DMS114 treated with DMSO at 0.1 percent for 48 hours (cell line): ENCODE measurements around the gene TNNT2.

Experiments used
- DNase-seq: peaks from one replicate; lab custom pipeline; 2025; ENCODE audit not compliant: unreplicated experiment; lab: John Stamatoyannopoulos, UW

Gene TNNT2

DNA sequence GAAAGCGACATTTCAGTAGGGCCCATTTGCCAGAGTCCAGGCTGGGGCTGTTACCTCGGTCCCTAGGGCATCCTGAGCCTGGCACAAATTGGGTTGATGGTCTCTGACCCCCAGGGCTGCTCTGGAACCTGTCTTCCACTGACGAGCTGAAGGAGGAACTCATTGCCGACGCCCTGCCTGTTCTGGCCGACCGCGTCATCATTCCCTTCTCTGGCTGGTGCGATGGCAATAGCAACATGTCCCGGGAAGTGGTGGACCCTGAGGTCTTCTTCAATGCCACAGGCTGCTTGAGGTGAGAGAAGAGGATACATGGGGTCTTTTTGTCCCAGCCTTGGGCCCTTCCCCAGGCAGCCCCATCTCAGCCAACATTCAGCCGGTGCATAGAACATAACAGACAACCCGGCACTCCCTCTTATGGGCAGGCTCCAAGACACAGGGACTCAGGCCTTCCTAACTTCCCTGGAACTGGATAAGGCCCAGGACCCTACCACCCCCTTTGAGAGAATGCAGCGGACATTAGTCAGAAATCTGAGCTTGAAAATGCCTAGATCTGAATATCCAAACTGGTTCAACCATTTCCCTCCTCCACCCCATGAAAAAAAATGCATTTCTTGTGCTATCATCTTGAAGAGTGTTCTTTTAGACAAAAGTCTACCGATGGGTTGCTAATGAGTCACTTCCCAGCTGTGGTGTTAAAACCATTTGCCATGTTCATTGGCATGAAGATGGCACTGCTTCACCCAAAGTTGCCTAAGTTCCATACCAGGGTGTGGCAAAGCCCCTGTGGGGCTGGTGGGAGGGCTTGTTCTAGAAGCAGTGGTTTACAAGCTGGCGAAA, 58.8 kb downstream of the TNNT2 start:
- DNase-seq: no peak

DNA sequence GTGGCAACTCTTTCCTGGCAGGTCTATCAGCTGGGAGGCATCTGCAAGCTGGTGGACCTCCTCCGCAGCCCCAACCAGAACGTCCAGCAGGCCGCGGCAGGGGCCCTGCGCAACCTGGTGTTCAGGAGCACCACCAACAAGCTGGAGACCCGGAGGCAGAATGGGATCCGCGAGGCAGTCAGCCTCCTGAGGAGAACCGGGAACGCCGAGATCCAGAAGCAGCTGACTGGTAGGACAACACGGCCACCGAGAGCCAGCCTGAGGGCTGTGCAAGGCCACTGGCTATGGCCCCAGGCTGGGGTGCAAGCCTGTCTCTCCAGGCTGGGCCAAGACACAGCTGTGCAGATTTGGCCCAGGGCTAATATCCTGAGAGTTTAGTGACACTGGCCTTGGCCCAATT, 59.9 kb downstream of the TNNT2 start:
- no peak for DNase-seq

DNA sequence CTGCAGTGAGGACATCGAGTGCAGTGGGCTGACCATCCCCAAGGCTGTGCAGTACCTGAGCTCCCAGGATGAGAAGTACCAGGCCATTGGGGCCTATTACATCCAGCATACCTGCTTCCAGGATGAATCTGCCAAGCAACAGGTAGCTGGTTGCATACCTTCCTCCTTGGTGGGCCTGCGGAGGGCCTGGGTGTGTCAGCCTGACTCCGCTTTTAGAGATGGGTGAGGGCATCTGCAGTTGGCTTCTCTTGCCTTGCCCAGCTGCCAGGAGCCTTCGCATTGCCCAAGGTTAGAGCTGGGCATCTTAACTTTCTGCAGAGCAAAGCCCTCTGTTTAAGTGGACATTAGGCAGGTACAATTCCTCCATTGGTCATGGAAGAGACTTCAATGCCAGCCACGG, 60.9 kb downstream of the TNNT2 start:
- no peak for DNase-seq

DNA sequence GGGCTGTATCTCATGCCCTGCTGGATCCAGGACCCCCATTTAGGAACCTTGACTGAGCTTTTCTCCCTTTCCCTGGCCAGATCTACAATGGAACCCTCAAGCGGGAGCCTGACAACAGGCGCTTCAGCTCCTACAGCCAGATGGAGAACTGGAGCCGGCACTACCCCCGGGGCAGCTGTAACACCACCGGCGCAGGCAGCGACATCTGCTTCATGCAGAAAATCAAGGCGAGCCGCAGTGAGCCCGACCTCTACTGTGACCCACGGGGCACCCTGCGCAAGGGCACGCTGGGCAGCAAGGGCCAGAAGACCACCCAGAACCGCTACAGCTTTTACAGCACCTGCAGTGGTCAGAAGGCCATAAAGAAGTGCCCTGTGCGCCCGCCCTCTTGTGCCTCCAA, 64.4 kb downstream of the TNNT2 start:
- DNase-seq: no peak

DNA sequence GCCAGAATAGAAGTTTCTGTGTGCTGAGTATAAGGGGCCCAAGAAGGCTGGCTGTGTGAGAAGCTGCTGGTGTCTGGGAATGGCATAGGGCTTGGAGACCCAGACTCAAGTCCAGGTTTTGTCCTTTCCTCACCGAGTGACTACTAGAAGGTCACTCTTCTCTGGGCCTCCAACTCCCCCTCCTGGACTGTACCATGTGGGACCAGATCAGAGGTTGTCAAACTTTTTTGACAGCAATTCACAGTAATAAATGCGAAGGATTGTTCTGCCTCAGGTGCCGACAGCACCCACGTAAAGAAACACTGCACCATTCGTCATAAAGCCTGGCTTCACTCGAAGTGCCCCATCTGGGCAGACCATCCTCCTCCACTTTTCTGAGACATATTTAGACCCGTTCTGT, 65.2 kb downstream of the TNNT2 start:
- DNase-seq: no peak

DNA sequence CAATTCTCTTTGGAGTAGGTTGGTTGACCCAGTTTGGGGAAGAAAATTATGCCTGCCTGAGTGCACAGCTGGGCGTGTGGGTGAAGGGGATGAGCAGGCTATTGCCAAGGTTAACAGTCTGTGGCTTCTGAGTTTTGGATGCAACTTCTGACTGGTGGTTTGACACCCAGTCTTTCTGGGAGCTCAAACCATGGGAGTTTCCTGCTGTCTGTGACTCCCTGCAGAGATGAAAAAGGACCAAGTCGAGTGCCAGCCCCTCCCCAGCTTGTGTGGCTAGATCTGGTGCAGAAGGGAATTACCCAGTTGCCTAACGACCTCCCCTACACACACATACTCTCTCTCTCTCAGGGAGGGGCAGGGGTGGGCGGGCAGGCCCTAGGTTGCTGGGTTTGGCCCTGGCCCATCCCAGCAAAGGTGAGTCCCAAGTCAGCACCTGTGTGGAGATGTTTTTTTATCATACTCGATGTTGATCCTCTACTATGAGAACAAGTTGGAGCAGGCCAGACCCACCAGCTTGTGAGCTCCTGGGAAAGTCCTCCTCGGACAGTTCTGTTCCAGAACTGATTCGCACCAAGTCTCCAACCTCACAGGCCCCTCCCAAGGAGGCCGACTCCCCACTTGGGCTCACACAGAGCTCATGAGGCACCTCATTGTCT, 66.0 kb downstream of the TNNT2 start:
- no peak for DNase-seq

DNA sequence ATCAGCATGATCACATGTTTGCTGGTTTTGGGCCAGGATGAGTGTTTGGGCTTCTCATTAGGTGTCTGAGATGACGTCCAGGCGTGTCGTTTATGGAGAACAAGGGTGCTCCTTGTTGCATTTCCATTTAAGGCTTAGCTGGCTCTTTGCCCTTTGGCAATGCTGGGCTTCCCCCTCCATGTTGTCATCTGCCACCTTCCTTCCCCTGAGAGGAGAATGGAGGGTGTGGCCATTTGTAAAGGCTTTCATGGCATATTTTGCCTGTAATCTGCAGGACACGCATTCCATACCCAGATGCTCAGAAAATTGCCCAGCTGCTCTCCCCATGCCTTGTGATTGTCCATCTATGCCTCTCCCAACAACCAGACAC, 66.5 kb downstream of the TNNT2 start:
- no peak for DNase-seq

DNA sequence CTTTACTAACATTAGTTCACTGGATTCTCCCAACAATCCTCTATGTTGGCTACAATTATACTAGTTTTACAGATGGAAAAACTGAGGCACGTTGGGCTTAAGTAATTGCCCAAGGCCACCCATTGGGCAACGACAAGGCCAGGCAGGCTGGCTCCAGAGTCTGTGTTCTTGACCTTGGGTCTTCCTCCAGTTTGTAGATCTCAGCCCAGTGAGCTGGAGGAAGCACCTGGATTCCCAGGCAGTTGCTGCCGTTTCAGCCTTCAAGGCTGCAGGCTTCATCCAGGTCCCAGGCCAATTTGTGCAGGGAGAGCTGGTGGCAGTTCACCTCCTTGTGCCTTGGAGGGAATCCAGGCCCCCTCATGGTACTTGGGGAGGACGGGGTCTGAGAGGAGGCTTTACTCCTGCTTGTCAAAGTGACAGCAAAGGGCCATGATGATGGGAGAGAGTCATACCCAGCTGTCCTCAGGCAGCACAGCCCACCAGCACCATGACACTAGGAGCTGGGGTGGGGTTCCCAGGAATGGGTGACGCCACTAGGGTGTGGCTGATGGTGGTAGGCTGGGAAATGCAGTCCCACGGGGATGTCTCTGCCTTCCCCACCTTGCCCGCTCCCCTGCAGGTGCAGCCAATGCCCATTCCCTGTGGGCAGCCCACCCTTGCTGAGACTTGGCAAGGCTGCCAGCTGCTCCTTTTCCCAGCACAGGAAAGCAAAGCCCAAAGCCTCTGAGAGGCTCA, 67.1 kb downstream of the TNNT2 start:
- no peak for DNase-seq

DNA sequence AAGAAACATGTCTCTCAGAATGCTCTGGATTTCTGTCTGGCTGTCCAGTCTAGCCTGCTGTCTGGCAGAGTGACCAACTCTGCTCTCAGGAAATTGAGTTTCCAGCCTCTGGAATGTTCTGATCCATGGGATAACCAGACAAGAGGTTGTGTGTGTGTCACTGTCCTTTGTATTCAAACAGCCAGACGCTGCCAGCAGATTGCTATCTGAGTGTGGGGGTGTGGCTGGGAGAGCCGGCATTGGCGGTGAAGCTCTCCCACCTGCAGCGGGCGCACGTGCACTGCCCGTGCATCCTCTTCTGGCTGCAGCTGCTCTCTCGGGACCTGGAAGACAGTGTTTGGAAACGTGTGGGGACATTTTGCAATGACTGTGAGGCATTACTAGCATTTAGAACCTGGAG, 68.1 kb downstream of the TNNT2 start:
- no peak for DNase-seq
